Effector memory CD8-positive, alpha-beta T cell (primary cell): ENCODE data around the gene CEP72.
A peak's percentile ranks its signal among the peaks of the same experiment; 100 is the strongest.

Source experiments
- ATAC-seq: fragments of 150-1000 bp; cut with Tn5 transposase; replicated peaks from 2 replicates; pipeline ENCODE4 v1.10.0; 2021; ENCODE audit warnings: mild to moderate bottlenecking, moderate library complexity
- DNase-seq, 3 experiments: peaks; one replicate each; pipeline ENCODE4 v3.0.0; 2021
- H3K27ac Mint-ChIP-seq, 2 donors: one replicate each; pipeline ENCODE4 v1.8.0; 2022; ENCODE audit warnings: mild to moderate bottlenecking in 2 of 2, mixed read lengths in 2 of 2, moderate library complexity in 2 of 2
- H3K27me3 Mint-ChIP-seq, 2 donors: one replicate each; pipeline ENCODE4 v1.8.0; 2022; ENCODE audit warnings: mixed read lengths in 2 of 2
- H3K36me3 Mint-ChIP-seq: one replicate; pipeline ENCODE4 v1.8.0; 2022; ENCODE audit warnings: mild to moderate bottlenecking, moderate library complexity, mixed read lengths; ENCODE audit not compliant: insufficient read depth
- H3K4me1 Mint-ChIP-seq, 2 donors: one replicate each; pipeline ENCODE4 v1.8.0; 2022; ENCODE audit warnings: low read depth in 2 of 2, mixed read lengths in 2 of 2
- H3K4me3 Mint-ChIP-seq, 2 donors: one replicate each; pipeline ENCODE4 v1.8.0; 2022; ENCODE audit warnings: mild to moderate bottlenecking in 2 of 2, mixed read lengths in 2 of 2, moderate library complexity in 2 of 2
- H3K9me3 Mint-ChIP-seq, 2 donors: one replicate each; pipeline ENCODE4 v1.8.0; 2022; ENCODE audit warnings: mixed read lengths in 2 of 2

CEP72 gene

DNA sequence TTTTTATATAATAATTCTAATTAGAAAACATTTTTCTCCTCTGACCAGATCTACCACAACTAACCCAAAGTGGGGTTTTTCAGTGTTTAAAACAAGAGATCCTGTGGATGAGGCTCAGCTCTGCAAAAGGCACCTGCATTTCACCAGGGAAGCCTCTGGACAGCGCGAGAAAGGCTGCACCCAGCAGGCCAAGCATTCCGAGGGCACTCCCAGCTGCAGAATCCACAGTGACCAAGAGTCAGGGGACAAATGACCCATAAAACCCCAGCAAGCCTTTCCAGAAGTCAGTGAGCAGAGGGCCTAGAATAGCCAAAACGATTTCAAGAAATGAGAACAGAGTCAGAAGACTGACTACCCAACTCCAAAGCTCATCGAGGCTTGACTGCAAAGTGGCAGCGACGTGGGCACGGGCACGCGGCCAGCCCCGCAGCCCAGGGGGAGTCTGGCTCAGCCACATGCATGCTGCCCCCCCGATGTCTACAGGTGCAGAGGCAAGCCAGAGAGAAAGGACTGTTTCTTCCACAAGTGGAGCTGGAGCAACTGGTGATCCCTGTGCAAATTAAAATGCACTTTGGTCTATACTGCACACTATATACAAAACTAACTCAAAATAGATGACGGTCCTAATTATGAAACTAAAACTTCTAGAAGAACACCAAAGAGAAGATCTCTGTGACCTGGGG, 54.8 kb downstream of the CEP72 start:
- H3K9me3 Mint-ChIP-seq = no peaks in the 10 kb centered on the region
- ATAC-seq = no peak
- H3K4me1 Mint-ChIP-seq = peaks cover under 1 to 1% of the 10 kb centered on the region in 2 donors
- no peaks in the 10 kb centered on the region for H3K27me3 Mint-ChIP-seq
- H3K36me3 Mint-ChIP-seq = peaks cover 18% of the 10 kb centered on the region
- H3K27ac Mint-ChIP-seq = peak overlapping the region in 1 of 2 donors; percentile 75
- no peak overlapping the region for H3K4me3 Mint-ChIP-seq
- no peak for DNase-seq

DNA sequence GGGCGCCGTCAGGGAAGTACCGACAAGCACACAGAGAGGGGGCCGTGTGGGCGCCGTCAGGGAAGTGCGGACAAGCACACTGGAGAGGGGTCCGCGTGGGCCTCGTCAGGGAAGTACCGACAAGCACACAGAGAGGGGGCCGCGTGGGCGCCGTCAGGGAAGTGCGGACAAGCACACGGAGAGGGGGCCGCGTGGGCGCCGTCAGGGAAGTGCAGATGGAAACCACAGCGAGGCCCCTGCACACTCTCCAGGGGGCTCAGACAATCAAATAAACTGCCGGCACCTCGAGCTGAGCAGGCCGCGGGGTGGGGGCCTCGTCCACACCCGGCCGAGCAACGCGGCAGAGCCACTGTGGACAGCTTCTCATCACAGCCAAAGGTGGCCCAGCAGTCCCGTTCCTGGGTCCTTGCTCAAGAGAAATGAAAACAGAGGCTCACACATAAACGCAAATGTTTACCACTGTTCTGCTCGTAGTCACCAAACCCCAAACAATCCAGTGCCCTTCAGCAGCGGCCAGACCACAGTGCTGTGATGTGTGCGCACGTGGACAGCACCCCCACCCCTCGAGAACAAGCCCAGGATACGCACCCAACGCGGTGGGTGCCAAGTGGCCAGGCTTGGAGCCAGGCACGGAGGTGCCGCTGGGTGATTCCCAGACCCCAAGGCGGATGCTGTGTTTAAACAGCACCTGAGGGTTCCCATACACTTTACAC, 56.3 kb downstream of the CEP72 start:
- Mint-ChIP-seq H3K9me3 (no peaks in the 10 kb centered on the region), H3K27ac (no peak overlapping the region), H3K27me3 (no peaks in the 10 kb centered on the region), H3K4me1 (peaks cover 12 to 13% of the 10 kb centered on the region in 2 donors), H3K36me3 (peaks cover 30% of the 10 kb centered on the region), H3K4me3 (no peak overlapping the region)
- ATAC-seq = no peak
- no peak for DNase-seq

DNA sequence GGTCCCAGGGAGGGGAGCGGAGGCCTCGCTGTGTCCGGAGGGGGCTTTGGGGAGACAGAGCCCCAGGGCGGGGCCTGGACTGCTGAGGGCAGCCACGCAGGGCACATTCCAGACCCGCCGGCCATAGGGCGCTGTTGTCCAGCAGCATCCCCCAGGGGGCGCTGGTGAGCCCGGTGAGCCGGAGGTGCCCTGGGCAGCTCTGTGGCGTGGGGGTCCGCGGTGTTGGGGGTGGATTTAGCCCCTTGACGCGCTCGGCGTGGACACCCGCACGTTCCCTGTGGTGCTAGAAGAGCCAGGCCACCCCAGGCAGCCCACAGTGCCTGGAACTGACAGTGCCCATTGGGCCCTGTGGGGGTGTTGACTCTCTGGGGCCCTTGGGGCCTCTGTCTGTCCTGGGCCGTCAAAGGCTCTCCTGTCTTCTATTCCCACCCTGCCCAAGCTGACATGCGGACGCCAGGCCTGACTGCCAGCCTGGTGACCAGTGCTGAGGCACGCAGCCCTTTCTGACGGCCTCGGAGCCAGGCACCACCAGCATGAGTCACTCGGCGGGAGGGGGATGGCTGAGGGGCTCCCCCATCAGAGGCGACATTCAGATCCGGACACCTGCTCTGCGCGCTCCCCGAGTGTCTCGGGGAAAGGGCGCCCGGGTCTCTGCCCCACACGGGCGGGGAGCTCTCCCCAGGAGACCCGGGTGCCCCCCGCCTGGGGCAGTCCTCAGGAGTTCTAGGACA, 57.1 kb downstream of the CEP72 start:
- DNase-seq (peak; percentile 42 to 53 (median 50)), ATAC-seq (no peak)
- no peak overlapping the region for H3K27ac Mint-ChIP-seq
- no peak overlapping the region for H3K4me3 Mint-ChIP-seq
- H3K9me3 Mint-ChIP-seq = no peaks in the 10 kb centered on the region
- peaks cover 24% of the 10 kb centered on the region for H3K36me3 Mint-ChIP-seq
- no peaks in the 10 kb centered on the region for H3K27me3 Mint-ChIP-seq
- peaks cover 13 to 17% of the 10 kb centered on the region in 2 donors for H3K4me1 Mint-ChIP-seq

DNA sequence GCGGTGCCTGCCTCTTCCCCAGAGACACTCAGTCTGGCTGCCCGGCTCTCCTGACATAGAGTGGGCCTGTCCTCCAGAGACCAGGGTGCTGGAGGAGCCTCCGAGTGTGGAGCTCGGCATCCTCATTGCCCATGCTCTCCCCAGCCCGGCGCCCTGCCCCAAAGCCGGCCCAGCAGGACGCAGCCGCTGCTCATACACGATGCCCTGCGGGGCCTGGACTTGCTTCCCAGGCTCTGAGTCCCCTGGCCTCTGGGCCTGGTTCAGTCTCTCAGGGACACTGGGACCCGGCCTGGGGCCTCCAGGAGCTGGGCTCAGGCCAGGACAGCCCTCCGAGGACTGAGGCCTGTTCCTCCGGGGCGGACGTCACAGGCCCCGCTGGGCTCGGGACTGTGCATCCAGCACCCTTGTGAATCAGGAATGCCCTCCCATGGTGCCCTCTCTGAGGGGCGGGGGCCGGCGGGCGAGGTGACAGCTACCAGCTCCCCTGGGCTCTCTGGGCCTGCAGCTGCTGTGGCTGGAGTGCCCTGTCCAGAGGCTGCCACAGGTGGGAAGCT, 57.8 kb downstream of the CEP72 start:
- Mint-ChIP-seq H3K36me3 (peaks cover 26% of the 10 kb centered on the region), H3K4me3 (no peak overlapping the region), H3K4me1 (peaks cover 13 to 17% of the 10 kb centered on the region in 2 donors), H3K27me3 (no peaks in the 10 kb centered on the region), H3K27ac (peak overlapping the region in 1 of 2 donors; percentile 70), H3K9me3 (no peaks in the 10 kb centered on the region)
- DNase-seq = no peak
- no peak for ATAC-seq

DNA sequence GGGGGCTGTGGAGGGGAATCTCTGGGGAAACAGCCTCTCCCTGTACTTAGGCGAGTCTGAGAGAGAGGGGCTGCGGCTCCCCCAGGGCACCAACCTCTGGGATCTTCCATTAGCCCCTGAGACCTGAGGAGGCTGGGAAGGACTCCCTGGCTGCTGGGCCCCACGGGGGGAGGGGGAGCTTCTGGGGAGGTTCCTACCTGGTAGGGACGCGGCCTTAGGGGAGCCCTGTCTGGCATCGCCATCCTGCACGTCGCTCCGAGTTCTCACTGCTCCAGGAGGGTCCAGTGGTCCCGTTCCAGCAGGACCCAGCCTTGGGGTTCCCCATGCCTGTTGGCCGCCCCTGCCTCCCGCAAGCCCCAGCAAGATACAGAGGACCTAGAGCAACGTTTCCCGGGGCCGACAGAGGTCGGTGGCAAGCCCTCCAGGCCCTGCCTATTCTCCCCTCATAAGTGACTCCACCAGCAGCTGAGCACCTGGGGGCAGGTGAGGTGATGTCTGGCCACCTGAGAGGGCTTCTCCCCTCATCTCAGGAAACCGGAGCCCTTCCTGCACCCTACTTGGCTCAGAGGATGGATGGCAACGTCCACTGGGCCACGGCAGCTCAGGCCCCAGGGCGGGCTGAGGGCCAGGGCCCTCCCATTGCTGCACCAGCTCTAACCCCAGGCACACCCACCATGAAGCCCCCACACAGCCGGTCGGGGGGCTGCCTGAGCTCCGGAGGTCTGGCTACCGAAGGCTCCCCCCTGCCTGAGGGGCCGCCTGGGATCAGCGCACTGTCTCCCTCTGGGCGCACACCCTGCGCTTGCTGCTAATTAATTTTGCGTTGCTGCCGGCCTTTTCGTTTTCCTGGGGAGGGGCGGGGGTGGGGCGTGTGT, 58.5 kb downstream of the CEP72 start:
- Mint-ChIP-seq H3K4me3 (no peak overlapping the region), H3K27me3 (no peaks in the 10 kb centered on the region), H3K4me1 (peaks cover 13 to 17% of the 10 kb centered on the region in 2 donors), H3K27ac (peak overlapping the region in 1 of 2 donors; percentile 70), H3K36me3 (peaks cover 30% of the 10 kb centered on the region), H3K9me3 (no peaks in the 10 kb centered on the region)
- ATAC-seq (no peak), DNase-seq (no peak)

DNA sequence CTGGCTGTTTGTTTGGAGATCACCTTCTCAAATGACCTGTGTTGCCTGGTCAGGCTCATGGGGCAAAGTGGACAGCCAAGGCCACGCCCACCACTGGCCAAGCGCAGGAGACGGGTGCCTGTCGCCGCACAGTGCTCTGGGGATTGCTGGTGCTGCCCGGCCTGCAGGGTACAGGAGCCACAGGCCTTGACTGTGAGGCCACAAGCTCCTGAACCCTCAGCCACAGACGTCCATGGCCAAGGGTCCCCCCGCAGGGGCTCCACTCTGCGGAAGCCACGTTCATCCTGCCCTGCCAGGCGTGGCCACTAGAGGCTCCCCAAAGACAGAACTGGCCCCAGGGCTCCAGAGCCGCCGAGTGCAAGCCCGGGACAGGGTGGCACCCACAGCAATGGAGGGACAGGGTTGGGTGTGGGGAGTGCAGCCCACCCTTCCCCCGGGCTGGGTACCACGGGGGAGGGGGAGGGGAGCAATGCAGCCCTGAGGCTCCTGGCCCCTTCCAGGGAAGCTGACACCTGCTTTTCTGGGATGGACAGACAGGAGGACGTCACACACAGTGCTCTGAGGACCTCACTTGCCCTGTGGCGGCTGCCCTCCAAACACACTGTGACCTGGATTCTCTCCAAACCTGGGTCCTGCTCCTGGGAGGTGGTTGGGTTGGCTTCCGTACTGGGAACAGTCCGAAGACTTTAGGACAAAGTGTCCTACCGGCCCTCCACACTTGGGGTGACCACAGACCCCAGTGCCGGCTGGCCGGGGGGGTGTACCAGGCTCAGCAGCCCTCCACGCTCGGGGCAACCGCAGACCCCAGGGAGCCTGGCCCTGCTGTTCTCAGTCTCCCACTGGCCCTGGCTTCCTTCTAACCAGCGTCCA, 59.6 kb downstream of the CEP72 start:
- Mint-ChIP-seq H3K4me3 (peak overlapping the region in 1 of 2 donors; percentile 75), H3K27me3 (no peaks in the 10 kb centered on the region), H3K27ac (peak overlapping the region; percentile 94 to 95), H3K4me1 (peaks cover 13 to 17% of the 10 kb centered on the region in 2 donors), H3K9me3 (no peaks in the 10 kb centered on the region), H3K36me3 (peaks cover 40% of the 10 kb centered on the region)
- ATAC-seq = peak; percentile 62
- peak; percentile 70 to 72 (median 71) for DNase-seq

DNA sequence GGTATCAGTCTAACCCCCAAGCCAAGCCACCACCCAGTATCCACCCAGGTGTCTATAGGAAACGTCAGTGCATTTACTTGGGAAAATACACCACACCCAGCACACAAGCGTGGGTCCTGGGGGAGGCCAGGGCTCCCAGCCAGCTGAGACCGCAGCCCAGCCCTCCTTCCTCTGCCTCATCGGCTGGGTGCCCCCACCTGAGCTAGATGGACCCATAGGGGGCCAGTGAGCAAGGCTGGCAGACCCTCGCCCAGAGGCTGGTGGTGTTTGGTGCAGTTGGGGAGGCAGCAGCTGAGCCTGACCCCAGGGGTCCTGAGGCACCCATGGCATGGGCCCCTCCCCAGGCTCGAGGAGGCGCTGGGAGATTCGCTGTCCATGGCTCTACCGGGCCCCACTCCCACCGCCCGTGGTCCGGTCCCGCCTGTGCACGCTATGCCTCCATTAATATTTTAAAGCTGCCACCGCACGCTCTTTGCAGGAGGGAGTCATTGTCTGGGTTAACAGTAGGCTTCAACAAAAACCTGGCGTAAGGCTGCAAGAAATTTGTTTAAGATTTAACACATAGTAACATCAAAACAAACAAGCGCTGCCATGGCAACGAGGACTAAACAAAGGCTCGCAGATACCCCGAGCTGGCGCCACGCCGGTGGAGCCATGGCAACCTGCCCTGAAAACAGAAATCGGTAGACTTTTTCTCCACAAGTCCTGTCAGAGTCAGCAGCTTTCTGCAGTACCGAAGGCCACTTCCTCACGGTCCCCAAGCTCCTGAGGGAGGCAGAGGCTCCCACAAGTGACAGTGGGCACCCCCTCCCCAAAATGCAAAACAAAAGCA, 60.4 kb downstream of the CEP72 start:
- peak overlapping the region; percentile 94 to 95 for H3K27ac Mint-ChIP-seq
- DNase-seq = peak; percentile 78 to 89 (median 83)
- peak; percentile 77 for ATAC-seq
- H3K36me3 Mint-ChIP-seq = peaks cover 49% of the 10 kb centered on the region
- no peaks in the 10 kb centered on the region for H3K27me3 Mint-ChIP-seq
- no peaks in the 10 kb centered on the region for H3K9me3 Mint-ChIP-seq
- peak overlapping the region; percentile 62 to 75 for H3K4me3 Mint-ChIP-seq
- peaks cover 13 to 17% of the 10 kb centered on the region in 2 donors for H3K4me1 Mint-ChIP-seq

DNA sequence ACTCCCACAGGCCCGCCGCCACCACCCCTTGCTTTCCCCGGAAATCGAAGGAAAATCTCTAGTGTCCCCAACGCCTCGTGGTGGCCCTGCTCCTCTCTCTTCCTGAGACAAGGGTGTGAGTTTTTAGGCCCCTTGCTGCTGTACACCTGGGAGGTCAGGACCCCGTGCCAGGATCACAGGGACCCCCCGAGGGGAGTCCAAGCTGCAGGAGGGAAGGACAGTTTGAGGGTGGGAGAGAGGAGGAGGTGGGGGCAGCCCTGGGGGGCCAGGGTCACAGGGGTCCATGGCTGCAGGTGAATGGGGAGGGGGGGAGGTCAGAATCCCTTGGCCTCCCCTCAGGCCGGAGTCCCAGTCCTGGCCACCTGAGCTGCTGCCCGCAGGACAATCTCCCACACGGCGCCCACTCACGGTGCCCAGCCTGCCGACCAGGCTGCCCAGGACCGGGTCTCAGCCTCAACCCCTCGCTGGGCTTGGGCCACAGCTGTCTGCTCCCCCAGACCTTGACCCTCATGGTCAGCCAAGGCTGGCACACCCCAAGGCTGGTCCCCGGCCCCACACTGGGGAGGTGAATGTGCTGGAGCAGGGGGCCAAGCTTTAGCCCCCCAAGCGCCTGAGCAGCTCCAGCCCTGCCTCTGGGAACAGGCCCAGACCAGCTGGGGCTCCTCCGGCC, 61.2 kb downstream of the CEP72 start:
- H3K4me1 Mint-ChIP-seq = peaks cover 13 to 17% of the 10 kb centered on the region in 2 donors
- H3K27ac Mint-ChIP-seq = peak overlapping the region; percentile 94 to 95
- peak overlapping the region; percentile 62 to 75 for H3K4me3 Mint-ChIP-seq
- H3K27me3 Mint-ChIP-seq = no peaks in the 10 kb centered on the region
- H3K9me3 Mint-ChIP-seq = no peaks in the 10 kb centered on the region
- H3K36me3 Mint-ChIP-seq = peaks cover 50% of the 10 kb centered on the region
- DNase-seq = no peak
- ATAC-seq = no peak

DNA sequence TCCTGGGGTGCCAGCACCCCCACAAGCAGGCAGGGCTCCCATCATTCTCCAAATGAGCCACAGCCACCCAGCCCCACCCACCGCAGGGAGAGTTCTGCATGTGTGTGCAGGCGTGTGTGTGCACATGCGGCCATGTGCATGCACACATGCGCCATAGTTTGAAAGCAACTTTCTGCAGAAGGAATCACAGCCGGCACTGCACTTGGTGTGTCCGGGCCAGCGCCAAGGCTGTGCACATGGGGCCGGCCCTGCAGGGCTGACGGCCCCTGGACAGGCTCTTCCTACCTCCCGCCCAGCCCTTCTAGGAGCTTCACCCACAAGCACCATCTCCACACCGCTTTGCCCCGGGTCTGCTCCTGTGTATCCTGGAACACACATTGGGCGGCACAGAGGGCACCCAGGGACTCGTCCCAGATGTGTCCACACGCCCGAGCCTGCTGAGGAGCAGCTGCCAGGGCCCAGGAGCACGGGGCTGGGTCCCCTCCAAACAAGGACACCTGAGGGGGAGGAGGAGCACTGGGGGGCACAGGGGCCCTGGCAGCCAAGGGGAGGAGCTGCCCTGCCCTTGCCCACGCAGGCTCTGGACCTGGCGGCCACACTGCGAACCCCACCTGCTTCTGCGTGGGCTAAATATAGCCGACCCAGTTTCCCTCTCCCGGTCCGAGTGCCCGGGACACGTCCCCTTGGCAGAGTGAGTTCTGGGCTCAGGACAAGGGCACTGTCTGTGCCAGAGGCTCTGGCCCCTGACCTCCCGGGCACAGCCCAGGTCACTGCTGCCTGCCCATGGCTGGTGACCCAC, 61.9 kb downstream of the CEP72 start:
- ATAC-seq (no peak), DNase-seq (no peak)
- Mint-ChIP-seq H3K27ac (peak overlapping the region in 1 of 2 donors; percentile 95), H3K4me1 (peaks cover 13 to 17% of the 10 kb centered on the region in 2 donors), H3K4me3 (peak overlapping the region; percentile 8 to 75), H3K9me3 (no peaks in the 10 kb centered on the region), H3K36me3 (peaks cover 50% of the 10 kb centered on the region), H3K27me3 (no peaks in the 10 kb centered on the region)

DNA sequence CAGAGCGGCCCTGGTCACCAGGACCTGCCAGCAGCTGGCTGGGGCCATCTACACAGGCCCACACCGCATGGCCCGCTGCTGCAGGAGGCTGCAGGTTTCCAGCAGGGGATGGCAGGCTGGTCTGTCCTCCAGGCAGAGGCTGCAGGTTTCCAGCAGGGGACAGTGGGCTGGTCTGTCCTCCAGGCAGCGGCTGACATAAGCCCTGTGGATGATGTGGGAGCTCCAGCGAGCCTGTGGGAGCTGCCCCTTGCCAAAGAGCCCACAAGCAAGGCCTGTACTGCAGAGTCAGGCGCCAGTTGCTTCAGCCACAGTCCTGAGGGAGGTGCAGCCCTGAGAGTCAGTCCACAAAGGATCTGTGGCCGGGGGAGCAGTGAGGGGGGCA, 62.5 kb downstream of the CEP72 start:
- Mint-ChIP-seq H3K4me1 (peaks cover 13 to 17% of the 10 kb centered on the region in 2 donors), H3K4me3 (no peak overlapping the region), H3K9me3 (no peaks in the 10 kb centered on the region), H3K27ac (peak overlapping the region in 1 of 2 donors; percentile 95), H3K27me3 (no peaks in the 10 kb centered on the region), H3K36me3 (peaks cover 50% of the 10 kb centered on the region)
- DNase-seq (no peak), ATAC-seq (no peak)
